Ishikawa (cell line): Measurements from ENCODE around the gene SLC6A13.

ENCODE experiments used
- CEBPB ChIP-seq: IDR thresholded peaks from 2 replicates; pipeline ENCODE4 v1.6.1; 2012
- CREB1 ChIP-seq: IDR thresholded peaks from 2 replicates; pipeline ENCODE4 v1.6.1; 2012; ENCODE audit warnings: low read depth
- EGR1 ChIP-seq: IDR thresholded peaks from 2 replicates; pipeline ENCODE4 v1.6.1; 2012
- EP300 ChIP-seq: IDR thresholded peaks from 2 replicates; pipeline ENCODE4 v1.6.1; 2012; ENCODE audit warnings: borderline replicate concordance
- FOXM1 ChIP-seq: IDR thresholded peaks from 2 replicates; pipeline ENCODE4 v1.6.1; 2012; ENCODE audit warnings: low read depth, borderline replicate concordance
- NFIC ChIP-seq: IDR thresholded peaks from 2 replicates; pipeline ENCODE4 v1.6.1; 2012
- RAD21 ChIP-seq: IDR thresholded peaks from 2 replicates; pipeline ENCODE4 v1.6.1; 2012; ENCODE audit warnings: low read depth
- TAF1 ChIP-seq: IDR thresholded peaks from 2 replicates; pipeline ENCODE4 v1.6.1; 2012; ENCODE audit warnings: low read depth, mild to moderate bottlenecking
- TCF12 ChIP-seq: IDR thresholded peaks from 2 replicates; pipeline ENCODE4 v1.6.1; 2012; ENCODE audit warnings: low read depth
- TEAD4 ChIP-seq: IDR thresholded peaks from 2 replicates; pipeline ENCODE4 v1.6.1; 2012
- YY1 ChIP-seq: IDR thresholded peaks from 2 replicates; pipeline ENCODE4 v1.6.1; 2012; ENCODE audit warnings: low read depth
- ZBTB7A ChIP-seq: IDR thresholded peaks from 2 replicates; pipeline ENCODE4 v1.6.1; 2012; ENCODE audit warnings: low read depth
- TF ChIP-seq, protein P1 (sequence below): IDR thresholded peaks from 2 replicates; pipeline ENCODE4 v1.6.1; 2012
- TF ChIP-seq, protein P2 (sequence below): IDR thresholded peaks from 2 replicates; pipeline ENCODE4 v1.6.1; 2012; ENCODE audit warnings: low read depth, mild to moderate bottlenecking
- TF ChIP-seq, protein P3 (sequence below): IDR thresholded peaks from 2 replicates; pipeline ENCODE4 v1.6.1; 2012

SLC6A13 gene

DNA sequence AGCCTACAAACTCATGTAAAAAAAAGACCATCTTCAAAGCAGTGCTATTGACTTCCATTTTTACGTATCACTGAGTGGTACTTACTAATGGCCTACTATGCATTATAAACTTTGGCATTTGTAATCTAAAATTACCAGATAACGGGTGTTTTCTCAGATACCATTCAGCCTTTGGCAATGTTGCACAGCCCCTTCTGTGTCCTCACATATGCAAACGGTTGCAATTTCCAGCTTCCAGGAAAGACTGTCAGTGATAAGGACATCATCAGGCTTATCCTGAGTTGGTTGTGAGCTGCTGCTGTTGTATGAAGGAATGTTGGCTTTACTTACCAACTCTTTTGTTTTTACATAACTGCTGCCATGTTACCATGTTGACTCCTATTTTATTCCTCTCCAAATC is 1.6 kb upstream of the SLC6A13 start:
- TF ChIP-seq EP300 (no peak), FOXM1 (no peak), ZBTB7A (no peak), EGR1 (no peak), TEAD4 (no peak), NFIC (no peak), TAF1 (no peak), CREB1 (no peak), RAD21 (no peak), CEBPB (no peak), TCF12 (no peak), YY1 (no peak)
- TF ChIP-seq, protein P1, sequence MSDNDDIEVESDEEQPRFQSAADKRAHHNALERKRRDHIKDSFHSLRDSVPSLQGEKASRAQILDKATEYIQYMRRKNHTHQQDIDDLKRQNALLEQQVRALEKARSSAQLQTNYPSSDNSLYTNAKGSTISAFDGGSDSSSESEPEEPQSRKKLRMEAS: no peak
- TF ChIP-seq, protein P2, sequence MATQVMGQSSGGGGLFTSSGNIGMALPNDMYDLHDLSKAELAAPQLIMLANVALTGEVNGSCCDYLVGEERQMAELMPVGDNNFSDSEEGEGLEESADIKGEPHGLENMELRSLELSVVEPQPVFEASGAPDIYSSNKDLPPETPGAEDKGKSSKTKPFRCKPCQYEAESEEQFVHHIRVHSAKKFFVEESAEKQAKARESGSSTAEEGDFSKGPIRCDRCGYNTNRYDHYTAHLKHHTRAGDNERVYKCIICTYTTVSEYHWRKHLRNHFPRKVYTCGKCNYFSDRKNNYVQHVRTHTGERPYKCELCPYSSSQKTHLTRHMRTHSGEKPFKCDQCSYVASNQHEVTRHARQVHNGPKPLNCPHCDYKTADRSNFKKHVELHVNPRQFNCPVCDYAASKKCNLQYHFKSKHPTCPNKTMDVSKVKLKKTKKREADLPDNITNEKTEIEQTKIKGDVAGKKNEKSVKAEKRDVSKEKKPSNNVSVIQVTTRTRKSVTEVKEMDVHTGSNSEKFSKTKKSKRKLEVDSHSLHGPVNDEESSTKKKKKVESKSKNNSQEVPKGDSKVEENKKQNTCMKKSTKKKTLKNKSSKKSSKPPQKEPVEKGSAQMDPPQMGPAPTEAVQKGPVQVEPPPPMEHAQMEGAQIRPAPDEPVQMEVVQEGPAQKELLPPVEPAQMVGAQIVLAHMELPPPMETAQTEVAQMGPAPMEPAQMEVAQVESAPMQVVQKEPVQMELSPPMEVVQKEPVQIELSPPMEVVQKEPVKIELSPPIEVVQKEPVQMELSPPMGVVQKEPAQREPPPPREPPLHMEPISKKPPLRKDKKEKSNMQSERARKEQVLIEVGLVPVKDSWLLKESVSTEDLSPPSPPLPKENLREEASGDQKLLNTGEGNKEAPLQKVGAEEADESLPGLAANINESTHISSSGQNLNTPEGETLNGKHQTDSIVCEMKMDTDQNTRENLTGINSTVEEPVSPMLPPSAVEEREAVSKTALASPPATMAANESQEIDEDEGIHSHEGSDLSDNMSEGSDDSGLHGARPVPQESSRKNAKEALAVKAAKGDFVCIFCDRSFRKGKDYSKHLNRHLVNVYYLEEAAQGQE: no peak
- TF ChIP-seq, protein P3, sequence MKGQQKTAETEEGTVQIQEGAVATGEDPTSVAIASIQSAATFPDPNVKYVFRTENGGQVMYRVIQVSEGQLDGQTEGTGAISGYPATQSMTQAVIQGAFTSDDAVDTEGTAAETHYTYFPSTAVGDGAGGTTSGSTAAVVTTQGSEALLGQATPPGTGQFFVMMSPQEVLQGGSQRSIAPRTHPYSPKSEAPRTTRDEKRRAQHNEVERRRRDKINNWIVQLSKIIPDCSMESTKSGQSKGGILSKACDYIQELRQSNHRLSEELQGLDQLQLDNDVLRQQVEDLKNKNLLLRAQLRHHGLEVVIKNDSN: no peak

DNA sequence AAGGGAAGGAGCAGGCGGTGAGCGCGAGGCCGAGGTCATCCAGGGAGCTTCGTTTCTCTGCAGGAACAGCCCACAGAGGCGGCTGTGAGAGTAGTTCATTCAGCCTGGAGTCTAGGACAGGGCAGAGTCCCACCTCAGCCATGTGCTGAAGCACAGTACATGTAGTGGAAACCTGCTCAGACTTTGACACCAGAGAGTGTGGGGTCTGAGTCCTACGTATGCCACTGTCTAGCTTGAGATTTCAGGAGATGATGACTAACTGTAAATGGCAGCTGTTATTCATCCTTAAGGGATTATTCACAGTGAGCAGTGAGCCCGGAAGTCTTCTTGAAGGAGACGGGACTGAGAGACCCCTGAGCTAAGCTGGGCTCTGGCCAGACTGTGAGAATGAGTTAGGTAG is 938 bp upstream of the SLC6A13 start:
- TF ChIP-seq EGR1: no peak

DNA sequence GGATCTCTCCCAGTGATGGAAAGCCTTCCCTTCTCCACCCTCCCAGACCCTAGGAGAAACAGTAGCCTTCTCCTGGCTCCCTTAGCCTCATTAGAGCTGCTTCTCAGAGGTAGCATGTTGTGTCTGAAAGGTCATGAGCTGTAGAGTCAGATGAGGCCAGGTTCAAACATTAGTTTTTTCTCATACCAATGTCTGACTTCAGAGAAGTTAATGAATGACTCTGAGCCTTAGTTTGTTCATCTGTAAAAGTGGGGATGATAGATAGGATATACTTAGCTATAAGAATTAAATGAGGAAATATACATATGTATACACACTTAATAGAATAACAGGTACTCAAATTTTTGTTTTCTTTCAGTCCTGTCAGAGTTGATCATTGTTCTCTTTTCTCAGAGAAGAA is 523 bp downstream of the SLC6A13 start:
- no peak for TF ChIP-seq ZBTB7A
- no peak for TF ChIP-seq EP300
- TF ChIP-seq, protein P1: no peak
- no peak for TF ChIP-seq CREB1
- TF ChIP-seq, protein P3: no peak
- no peak for TF ChIP-seq NFIC
- no peak for TF ChIP-seq RAD21
- no peak for TF ChIP-seq TAF1
- no peak for TF ChIP-seq FOXM1
- no peak for TF ChIP-seq TEAD4
- TF ChIP-seq YY1: no peak
- TF ChIP-seq, protein P2: no peak
- no peak for TF ChIP-seq CEBPB
- TF ChIP-seq EGR1: no peak
- TF ChIP-seq TCF12: no peak

DNA sequence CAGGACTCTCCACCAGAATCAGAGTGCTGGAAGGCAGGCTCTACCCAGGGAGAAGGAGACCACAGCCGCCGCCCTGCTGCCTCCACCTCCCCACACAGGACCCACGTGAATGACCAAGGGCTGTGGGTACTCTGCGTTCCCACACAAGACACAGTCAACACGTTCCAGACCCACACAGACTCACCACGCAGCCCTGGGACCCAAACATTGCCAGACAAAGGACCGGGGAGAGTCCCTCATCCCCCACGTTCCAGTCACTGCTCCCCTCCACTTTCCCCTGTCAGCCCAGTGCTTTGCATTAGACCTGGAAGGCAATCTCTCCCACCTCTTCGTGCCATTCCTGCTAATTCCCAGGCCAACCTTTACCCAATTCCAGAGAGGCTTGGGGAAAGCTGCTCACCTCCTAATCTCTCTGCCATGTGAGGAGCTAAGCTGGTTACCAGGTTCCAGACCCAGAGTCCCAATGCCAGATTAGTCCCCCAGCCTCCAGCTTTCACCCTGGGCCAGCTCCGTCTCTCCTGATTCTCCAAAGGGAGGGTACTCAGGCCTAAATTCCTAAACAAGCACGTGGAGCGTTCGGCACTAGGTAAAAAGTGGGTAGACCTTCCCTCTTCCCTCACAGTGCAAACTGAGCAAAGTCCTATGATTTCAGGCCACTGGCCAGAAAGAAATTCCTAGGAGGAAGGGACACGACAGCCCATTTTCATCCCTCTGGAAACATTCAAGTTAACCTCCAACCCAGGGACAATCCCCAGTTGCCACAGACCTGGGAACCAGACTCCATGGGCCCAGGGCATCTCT is 4.9 kb downstream of the SLC6A13 start:
- TF ChIP-seq CEBPB (no peak), ZBTB7A (no peak), FOXM1 (no peak), EP300 (no peak), CREB1 (no peak), RAD21 (no peak)
- TF ChIP-seq, protein P2: no peak
- TF ChIP-seq, protein P3: no peak
